Body of pancreas (tissue), 4 donors: ENCODE results near the gene DYNLRB2. TPM values are rescaled to one million over a fixed set of nuclear protein-coding genes. Genes with fewer than 3 reads are reported as not detected.
A peak's percentile ranks its signal among the peaks of the same experiment; 100 is the strongest.

ENCODE experiments used
- ATAC-seq: fragments of 150-250 bp; one replicate; pipeline ENCODE4 v1.9.1; 2016
- DNase-seq, 4 donors: peaks; one replicate each; pipeline ENCODE4 v3.0.0-alpha.2; 2019
- H3K27ac ChIP-seq, 4 donors: fragments of 200-600 bp; sonication (generic); 1 replicate in 3 of 4; 2 replicates in 1 of 4; pipeline versions ENCODE4 v1.5.1 to v1.6.1; 2016 to 2019; ENCODE audit warnings: mild to moderate bottlenecking in 1 of 4, mixed read lengths in 1 of 4, moderate library complexity in 1 of 4
- H3K27me3 ChIP-seq, 2 donors: fragments of 200-600 bp; sonication (generic); one replicate each; pipeline ENCODE4 v1.6.0; 2016; ENCODE audit warnings: mild to moderate bottlenecking in 1 of 2
- H3K36me3 ChIP-seq, 2 donors: fragments of 200-600 bp; sonication (generic); replicated peaks in 1 of 2; 2 replicates each; pipeline ENCODE4 v1.5.1; 2016; ENCODE audit warnings: low read depth in 2 of 2; ENCODE audit not compliant: insufficient read depth in 1 of 2
- H3K4me1 ChIP-seq: fragments of 200-600 bp; sonication (generic); one replicate; pipeline ENCODE4 v1.6.0; 2016
- H3K4me3 ChIP-seq, 2 donors: fragments of 200-600 bp; sonication (generic); 1 replicate in 1 of 2; 2 replicates in 1 of 2; pipeline ENCODE4 v1.5.1; 2016 to 2019
- H3K9me3 ChIP-seq, 3 donors: fragments of 200-600 bp; sonication (generic); 1 replicate in 2 of 3; 2 replicates in 1 of 3; pipeline ENCODE4 v1.5.1; 2016
- CTCF ChIP-seq, 7 experiments: fragments of 450-650 bp in 4 of 7; fragments of 200-600 bp in 3 of 7; sonication (generic) in 3 of 7; IDR thresholded peaks; one replicate each; pipeline ENCODE4 v1.5.1; 2016 to 2019; ENCODE audit warnings: antibody characterized with exemption in 7 of 7
- POLR2A ChIP-seq, 3 donors: fragments of 450-650 bp; IDR thresholded peaks; one replicate each; pipeline ENCODE4 v1.6.1; 2016; ENCODE audit warnings: antibody characterized with exemption in 3 of 3, mild to moderate bottlenecking in 2 of 3
- WGBS, 2 donors: methylation state at CpG; one replicate each; pipeline ENCODE4 v1.1.5; 2017; 5-methylcytosine and 5-hydroxymethylcytosine counted together
- intact Hi-C: fragments of 100-400 bp; cut with DNase I; formaldehyde crosslinking; loops from one replicate; pipeline ENCODE4 v1.15.1; 2023
- total RNA-seq, 2 donors: library from RNA; depleted of rRNA; stranded (reverse); fragments of >200 nt; gene quantifications; one replicate each; pipeline ENCODE4 v1.1.0, GENCODE V29; 2016

The DYNLRB2 gene
- total RNA-seq: not detected

GRCh38 chr16:80540516-80541305, at the start of gene DYNLRB2:
DYNLRB2 (plus strand) TSS chr16:80540993; CDS start chr16:80541077, 84 bp downstream.
- no peaks in the 10 kb centered on the region for H3K36me3 ChIP-seq
- H3K4me3 ChIP-seq: peak within 1 kb of the TSS; percentile 35 to 54
- peak; percentile 98 for ATAC-seq
- no peaks in the 10 kb centered on the region for H3K27me3 ChIP-seq
- WGBS, 2 donors: 1 to 3% methylated on average over 41 to 55 of the region's 55 CpGs
- H3K27ac ChIP-seq: peak within 1 kb of the TSS; percentile 40 to 76 (median 68)
- intact Hi-C loops: no loop called here
- TF ChIP-seq POLR2A (IDR thresholded peaks at IDR 0.05) (peak in 2 of 3 donors; percentile 63 to 65), CTCF (IDR thresholded peaks at IDR 0.05) (no peak)
- no peaks in the 10 kb centered on the region for H3K9me3 ChIP-seq
- H3K4me1 ChIP-seq: peaks cover 13% of the 10 kb centered on the region
- DNase-seq: peak; percentile 95 to 97 (median 96)

- Histone ChIP-seq H3K36me3 (no peaks in the 10 kb centered on the region), H3K27ac (no peak overlapping the region), H3K4me3 (no peak overlapping the region), H3K27me3 (no peaks in the 10 kb centered on the region), H3K4me1 (no peaks in the 10 kb centered on the region), H3K9me3 (no peaks in the 10 kb centered on the region)
- TF ChIP-seq POLR2A (IDR thresholded peaks at IDR 0.05) (no peak), CTCF (IDR thresholded peaks at IDR 0.05) (no peak)
- intact Hi-C loops: no loop called here
- WGBS, 2 donors: 63 to 69% methylated on average over 11 of the region's 11 CpGs
- DNase-seq (no peak), ATAC-seq (no peak)
Measured at GRCh38 chr16:80500116-80500859, 40.5 kb upstream of the DYNLRB2 start.

GRCh38 chr16:80500961-80501525, 39.8 kb upstream of the DYNLRB2 start:
- no peaks in the 10 kb centered on the region for H3K9me3 ChIP-seq
- DNase-seq (no peak), ATAC-seq (no peak)
- intact Hi-C loops: no loop called here
- TF ChIP-seq CTCF (IDR thresholded peaks at IDR 0.05) (no peak), POLR2A (IDR thresholded peaks at IDR 0.05) (no peak)
- H3K4me1 ChIP-seq: no peaks in the 10 kb centered on the region
- WGBS, 2 donors: 78 to 79% methylated on average over 3 of the region's 3 CpGs
- no peaks in the 10 kb centered on the region for H3K27me3 ChIP-seq
- no peak overlapping the region for H3K27ac ChIP-seq
- no peak overlapping the region for H3K4me3 ChIP-seq
- no peaks in the 10 kb centered on the region for H3K36me3 ChIP-seq

- H3K27ac ChIP-seq: no peak overlapping the region
- no peak for DNase-seq
Measured at GRCh38 chr16:80503107-80503506, 37.7 kb upstream of the DYNLRB2 start.

More at GRCh38 chr16:80503107-80503506, 37.7 kb upstream of the DYNLRB2 start:
- no peaks in the 10 kb centered on the region for H3K27me3 ChIP-seq
- H3K9me3 ChIP-seq: no peaks in the 10 kb centered on the region
- TF ChIP-seq POLR2A (IDR thresholded peaks at IDR 0.05): no peak
- no peak for TF ChIP-seq CTCF (IDR thresholded peaks at IDR 0.05)
- 74 to 75% methylated on average over 2 of the region's 2 CpGs for WGBS, 2 donors
- ATAC-seq: no peak
- intact Hi-C loops: no loop called here
- H3K4me1 ChIP-seq: no peaks in the 10 kb centered on the region
- no peak overlapping the region for H3K4me3 ChIP-seq
- no peaks in the 10 kb centered on the region for H3K36me3 ChIP-seq
